SU-DHL-6 (cell line): ENCODE measurements around the gene MRFAP1.

ENCODE experiments used
- CTCF ChIP-seq: fragments of 200-600 bp; sonication (generic); IDR thresholded peaks from one replicate; pipeline ENCODE4 v1.5.1; 2017; ENCODE audit warnings: antibody characterized with exemption, mild to moderate bottlenecking, low read length, moderate library complexity; ENCODE audit not compliant: insufficient read depth, poor library complexity, severe bottlenecking
- EZH2phosphoT487 ChIP-seq: fragments of 200-600 bp; sonication (generic), shearing (Covaris generic); conservative IDR thresholded peaks from 2 replicates; pipeline ENCODE4 v1.6.1; 2018; ENCODE audit warnings: mild to moderate bottlenecking, antibody characterized with exemption, low read length, moderate library complexity, mixed read lengths

DNA sequence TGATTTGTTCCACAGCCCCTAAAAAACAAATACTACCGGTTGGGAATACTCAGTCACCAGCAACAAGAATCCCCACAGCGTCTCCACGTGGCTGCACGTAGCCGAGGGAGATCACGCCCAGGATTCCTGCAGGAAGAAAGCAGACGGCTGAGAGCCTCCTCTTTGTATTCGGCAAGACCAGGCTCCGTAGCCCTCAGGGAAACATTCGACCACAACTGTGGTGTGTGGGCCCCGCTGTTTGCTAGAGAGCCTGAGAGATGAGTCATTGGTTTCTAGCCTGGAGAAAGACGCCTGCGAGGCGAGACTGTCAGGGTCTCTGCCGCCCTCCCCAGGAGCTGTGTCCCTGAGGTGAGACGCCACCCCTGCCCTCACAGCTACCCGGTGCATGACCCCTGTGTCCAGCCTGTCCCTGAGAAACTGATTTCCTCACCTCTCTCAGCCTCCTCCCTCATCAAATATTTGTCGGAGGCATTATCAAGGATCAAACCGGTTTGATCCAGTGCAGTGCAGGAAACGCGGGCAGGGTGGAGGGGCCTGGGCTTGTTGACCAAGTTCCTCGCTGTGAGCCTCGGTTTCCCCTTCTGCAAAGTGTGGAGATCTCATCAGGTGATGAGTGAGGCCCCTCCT is 48.5 kb downstream of the MRFAP1 start:
- TF ChIP-seq EZH2phosphoT487 (no peak), CTCF (no peak)
